Activated CD4-positive, alpha-beta T cell treated with anti-CD3 and anti-CD28 coated beads, Interleukin-10, Interleukin-2, amounts not matched to agents 100 ng/mL and 50 ng/mL, durations not matched to agents 16 hours and 8 hours (primary cell): ENCODE measurements around the gene LRRC4C.

Experiments
- DNase-seq: peaks from one replicate; pipeline ENCODE4 v3.0.0-alpha.2; 2020

LRRC4C gene

GRCh38 chr11:41320238-41320637 lies 139.2 kb downstream of the LRRC4C start:
- DNase-seq = no peak

- no peak for DNase-seq
Measured at GRCh38 chr11:41319434-41319833, 140.0 kb downstream of the LRRC4C start.

- DNase-seq = no peak
Measured at GRCh38 chr11:41316751-41317150, 142.7 kb downstream of the LRRC4C start.

GRCh38 chr11:41313226-41313625 lies 146.2 kb downstream of the LRRC4C start:
- no peak for DNase-seq

GRCh38 chr11:41309716-41310115 lies 149.7 kb downstream of the LRRC4C start:
- no peak for DNase-seq

GRCh38 chr11:41309111-41309522 lies 150.3 kb downstream of the LRRC4C start:
- no peak for DNase-seq

- no peak for DNase-seq
Measured at GRCh38 chr11:41308286-41308685, 151.2 kb downstream of the LRRC4C start.

- no peak for DNase-seq
Measured at GRCh38 chr11:41307296-41308080, 152.0 kb downstream of the LRRC4C start.

GRCh38 chr11:41306431-41306830 lies 153.0 kb downstream of the LRRC4C start:
- no peak for DNase-seq

- DNase-seq = no peak
Measured at GRCh38 chr11:41301023-41301422, 158.4 kb downstream of the LRRC4C start.

GRCh38 chr11:41289408-41289807 lies 170.0 kb downstream of the LRRC4C start:
- DNase-seq = no peak

GRCh38 chr11:41286751-41287150 lies 172.7 kb downstream of the LRRC4C start:
- no peak for DNase-seq

- no peak for DNase-seq
Measured at GRCh38 chr11:41284354-41284753, 175.1 kb downstream of the LRRC4C start.

- no peak for DNase-seq
Measured at GRCh38 chr11:41283191-41283930, 176.1 kb downstream of the LRRC4C start.

- no peak for DNase-seq
Measured at GRCh38 chr11:41282395-41282794, 177.1 kb downstream of the LRRC4C start.

GRCh38 chr11:41281131-41281742 lies 178.2 kb downstream of the LRRC4C start:
- DNase-seq = no peak

GRCh38 chr11:41274831-41275230 lies 184.6 kb downstream of the LRRC4C start:
- no peak for DNase-seq

- DNase-seq = no peak
Measured at GRCh38 chr11:41273908-41274307, 185.5 kb downstream of the LRRC4C start.

- DNase-seq = no peak
Measured at GRCh38 chr11:41267451-41267850, 192.0 kb downstream of the LRRC4C start.

GRCh38 chr11:41256041-41256440 lies 203.4 kb downstream of the LRRC4C start:
- DNase-seq = no peak

GRCh38 chr11:41254966-41255365 lies 204.5 kb downstream of the LRRC4C start:
- no peak for DNase-seq

GRCh38 chr11:41250408-41250935 lies 209.0 kb downstream of the LRRC4C start:
- DNase-seq = no peak

GRCh38 chr11:41247621-41248020 lies 211.8 kb downstream of the LRRC4C start:
- no peak for DNase-seq

GRCh38 chr11:41246399-41246745 lies 213.1 kb downstream of the LRRC4C start:
- no peak for DNase-seq
